Pancreas (tissue), 10 donors: ENCODE data around the gene NIM1K. TPM values are rescaled to one million over a fixed set of nuclear protein-coding genes. Genes with fewer than 3 reads are reported as not detected.
A peak's percentile ranks its signal among the peaks of the same experiment; 100 is the strongest.
"Not testable (repeated sequence)": the region's sequence is repeated elsewhere in the genome, so short reads cannot be mapped to it uniquely, and the experiment has no call there.

Source experiments
- ATAC-seq, 4 donors: fragments of 200-7000 bp; cut with Tn5 transposase; one replicate each; pipeline versions ENCODE4 v1.8.0 to v1.9.1; 2020; ENCODE audit warnings: mild to moderate bottlenecking in 4 of 4, moderate library complexity in 4 of 4
- DNase-seq, 6 donors: peaks; one replicate each; pipeline ENCODE4 v3.0.0-alpha.2; 2020
- FAIRE-seq: peaks from 2 replicates; lab custom pipeline; 2012; peaks lifted over from hg19 to GRCh38; lab: Jason Lieb, UNC
- H3K27ac ChIP-seq, 4 donors: fragments of 200-600 bp; sonication (generic); 1 replicate in 3 of 4; 2 replicates in 1 of 4; pipeline versions ENCODE4 v1.5.0 to v1.8.0; 2020
- H3K27me3 ChIP-seq, 4 donors: fragments of 200-600 bp; one replicate each; pipeline ENCODE4 v1.8.0; 2021
- H3K36me3 ChIP-seq, 3 donors: fragments of 200-600 bp; sonication (generic) in 1 of 3; one replicate each; pipeline versions ENCODE4 v1.5.0 to v1.8.0; 2020 to 2021
- H3K4me1 ChIP-seq, 3 donors: fragments of 200-600 bp; one replicate each; pipeline ENCODE4 v1.8.0; 2021
- H3K4me3 ChIP-seq, 4 donors: fragments of 200-600 bp; sonication (generic) in 2 of 4; one replicate each; pipeline versions ENCODE4 v1.5.0 to v1.8.0; 2020 to 2021
- H3K9me3 ChIP-seq, 4 donors: fragments of 200-600 bp; one replicate each; pipeline ENCODE4 v1.8.0; 2021
- CTCF ChIP-seq, 4 donors: fragments of 200-600 bp; sonication (generic) in 3 of 4; IDR thresholded peaks; one replicate each; pipeline versions ENCODE4 v1.5.0 to v1.8.0; 2021; ENCODE audit warnings: antibody characterized with exemption in 4 of 4
- WGBS, 2 donors: extraction: QIAGEN DNeasy Blood & Tissue Kit; methylation state at CpG; one replicate each; pipeline ENCODE4 v1.1.7; 2013; 5-methylcytosine and 5-hydroxymethylcytosine counted together
- intact Hi-C, 3 donors: fragments of 100-400 bp; cut with DNase I; formaldehyde crosslinking; loops; one replicate each; pipeline versions ENCODE4 v1.11.1 to v1.14.2; 2022
- polyA plus RNA-seq, 2 donors: library from polyadenylated mRNA; stranded (reverse); fragments of 200-250 nt; gene quantifications; one replicate each; pipeline ENCODE4 v1.2.3, GENCODE V29; 2013
- total RNA-seq, 6 donors: library from RNA; stranded (reverse); fragmentation: NEBNext Ultra II Directional in 4 of 6; extraction: Animal tissue kit (Norgen Biotek cat#: 25700) in 4 of 6; gene quantifications; one replicate each; pipeline versions ENCODE4 v1.2.1 to v1.2.4, GENCODE V29; 2021 to 2023
- donor health status: healthy with polysubstance abuse.
- donor health status: DM: no; HTN: no; CAD: no; lungs with moderate emphysema.
- donor health status: DM: no; HTN: no; CAD: no.
- donor health status: control.
- donor health status: control.
- donor health status: Bipolar disorder and iron deficiency.
- donor health status: DM: yes; HTN: yes; CAD: no.
- donor health status: DM: no; HTN: no; CAD: no.
- donor health status: DM: no; HTN: no; CAD: no.
- donor health status: DM: yes; HTN: yes; CAD: no.

The NIM1K gene
- total and polyA plus RNA-seq, 8 donors: 0.06 to 0.77 (median 0.31) TPM; not detected in 2

- FAIRE-seq: no peak
- intact Hi-C loops: no loop called here
- no peak for DNase-seq
- ATAC-seq: peak in 2 of 4 donors; percentile 29 to 53
- Histone ChIP-seq H3K4me1 (no peaks in the 10 kb centered on the region), H3K27ac (no peak overlapping the region), H3K4me3 (no peak overlapping the region), H3K27me3 (no peaks in the 10 kb centered on the region), H3K36me3 (no peaks in the 10 kb centered on the region), H3K9me3 (no peaks in the 10 kb centered on the region)
- no peak for TF ChIP-seq CTCF (IDR thresholded peaks at IDR 0.05)
- WGBS, 2 donors: 88 to 93% methylated on average over 6 of the region's 6 CpGs
These were observed 35.6 kb upstream of the NIM1K start for GRCh38 chr5:43156388-43156787.

GRCh38 chr5:43157068-43157467 lies 35.0 kb upstream of the NIM1K start:
- ATAC-seq: no peak
- H3K4me1 ChIP-seq: no peaks in the 10 kb centered on the region
- intact Hi-C loops: no loop called here
- TF ChIP-seq CTCF (IDR thresholded peaks at IDR 0.05): no peak
- no peaks in the 10 kb centered on the region for H3K9me3 ChIP-seq
- H3K36me3 ChIP-seq: peaks cover 0 to 3% (median 0%) of the 10 kb centered on the region in 3 donors
- H3K4me3 ChIP-seq: no peak overlapping the region
- 88 to 92% methylated on average over 3 of the region's 3 CpGs for WGBS, 2 donors
- H3K27me3 ChIP-seq: no peaks in the 10 kb centered on the region
- DNase-seq: no peak
- H3K27ac ChIP-seq: no peak overlapping the region
- FAIRE-seq: no peak

GRCh38 chr5:43161244-43161643 lies 30.8 kb upstream of the NIM1K start:
- H3K27me3 ChIP-seq: no peaks in the 10 kb centered on the region
- H3K27ac ChIP-seq: no peak overlapping the region
- H3K4me1 ChIP-seq: no peaks in the 10 kb centered on the region
- H3K4me3 ChIP-seq: no peak overlapping the region
- no peak for TF ChIP-seq CTCF (IDR thresholded peaks at IDR 0.05)
- ATAC-seq: no peak
- H3K36me3 ChIP-seq: peaks cover 0 to 6% (median 3%) of the 10 kb centered on the region in 3 donors
- intact Hi-C loops: no loop called here
- FAIRE-seq: no peak
- WGBS, 2 donors: 89 to 91% methylated on average over 5 of the region's 5 CpGs
- no peaks in the 10 kb centered on the region for H3K9me3 ChIP-seq
- DNase-seq: no peak

GRCh38 chr5:43164801-43165200 lies 27.2 kb upstream of the NIM1K start:
- FAIRE-seq, H3K4me3 ChIP-seq, H3K4me1 ChIP-seq, H3K27me3 ChIP-seq, H3K36me3 ChIP-seq, ATAC-seq, H3K9me3 ChIP-seq, intact Hi-C loops, H3K27ac ChIP-seq, DNase-seq: not testable (repeated sequence)
- 87 to 89% methylated on average over 5 of the region's 5 CpGs for WGBS, 2 donors

- intact Hi-C loops: no loop called here
These were observed 26.7 kb upstream of the NIM1K start for GRCh38 chr5:43165323-43165722.

More at GRCh38 chr5:43165323-43165722, 26.7 kb upstream of the NIM1K start:
- TF ChIP-seq CTCF (IDR thresholded peaks at IDR 0.05): no peak
- FAIRE-seq (no peak), ATAC-seq (no peak), DNase-seq (no peak)
- no peaks in the 10 kb centered on the region for H3K9me3 ChIP-seq
- no peaks in the 10 kb centered on the region for H3K27me3 ChIP-seq
- no peak overlapping the region for H3K4me3 ChIP-seq
- H3K36me3 ChIP-seq: peaks cover 0 to 6% (median 3%) of the 10 kb centered on the region in 3 donors
- H3K27ac ChIP-seq: no peak overlapping the region
- H3K4me1 ChIP-seq: no peaks in the 10 kb centered on the region
- 79 to 91% methylated on average over 1 of the region's 1 CpG for WGBS, 2 donors
